MG63 (cell line): ENCODE measurements around the gene SELENOF. TPM values are rescaled to one million over a fixed set of nuclear protein-coding genes. Genes with fewer than 3 reads are reported as not detected.

Experiments used
- DNase-seq: peaks from one replicate; pipeline ENCODE4 v3.0.0-alpha.2; 2020
- H3K27me3 ChIP-seq: fragments of 250-450 bp; sonication (Bioruptor Pico); 2 replicates; pipeline ENCODE4 v1.5.1; 2020; ENCODE audit warnings: mild to moderate bottlenecking, moderate library complexity
- H3K36me3 ChIP-seq: fragments of 250-450 bp; sonication (Bioruptor Pico); 2 replicates; pipeline ENCODE4 v1.5.1; 2020; ENCODE audit warnings: mild to moderate bottlenecking, moderate library complexity
- H3K4me3 ChIP-seq: fragments of 250-450 bp; sonication (Bioruptor Pico); 2 replicates; pipeline ENCODE4 v1.5.1; 2020; ENCODE audit warnings: mild to moderate bottlenecking, moderate library complexity
- H3K9me3 ChIP-seq: fragments of 250-450 bp; sonication (Bioruptor Pico); 2 replicates; pipeline ENCODE4 v1.5.1; 2020; ENCODE audit warnings: mild to moderate bottlenecking, moderate library complexity
- total RNA-seq: library from RNA; depleted of rRNA; stranded (reverse); fragments of >200 nt; shearing (Covaris generic); gene quantifications from 2 replicates; pipeline ENCODE4 v1.2.3, GENCODE V29; 2014; ENCODE audit warnings: low replicate concordance; rRNA removed

SELENOF gene
- total RNA-seq: 202 and 203 TPM in 2 replicates

DNA sequence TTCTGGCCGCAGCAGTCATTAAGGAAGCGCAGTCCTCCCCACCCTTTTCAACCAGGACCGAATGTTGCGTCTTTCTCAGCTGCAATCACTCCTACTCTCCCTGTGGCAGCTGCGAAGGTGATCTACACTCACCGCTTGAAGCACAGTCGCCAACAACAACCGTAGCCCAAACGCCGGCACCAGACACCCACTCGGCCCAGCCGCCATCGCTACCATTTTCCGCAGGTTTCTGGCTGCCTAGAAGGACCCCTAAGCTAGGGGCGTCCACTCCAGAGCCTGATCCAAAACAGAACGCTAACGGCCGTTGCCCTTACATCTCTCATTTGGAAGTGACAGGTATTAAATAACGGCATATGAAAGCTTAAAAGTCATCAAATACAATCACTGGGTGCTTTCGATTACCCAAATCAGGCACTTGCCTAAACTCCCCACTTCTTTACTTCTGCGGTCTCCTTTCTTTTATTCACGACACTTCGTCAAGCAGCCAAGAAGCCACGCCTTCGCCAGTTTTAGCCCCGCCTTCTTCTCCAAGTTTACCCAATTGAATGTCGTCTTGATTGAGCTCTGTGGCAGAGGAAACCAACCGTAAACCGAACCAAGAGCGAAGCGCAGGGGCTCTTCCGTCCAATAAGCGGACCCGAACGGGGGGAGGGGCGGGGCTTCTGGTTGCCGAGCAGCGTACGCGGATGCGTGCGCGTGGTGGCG, at the start of gene SELENOF:
SELENOF (minus strand) TSS at position 231 of the 705 bp plus-strand sequence; CDS start at position 216, 15 bp downstream.
- DNase-seq: peak; percentile 98
- Histone ChIP-seq H3K27me3 (no peaks in the 10 kb centered on the region), H3K4me3 (peak within 1 kb of the TSS; percentile 81), H3K36me3 (peaks cover 11% of the 10 kb centered on the region), H3K9me3 (no peaks in the 10 kb centered on the region)

- no peak for DNase-seq
- Histone ChIP-seq H3K27me3 (no peaks in the 10 kb centered on the region), H3K9me3 (no peaks in the 10 kb centered on the region; the same call in 1 of the 2 replicates), H3K4me3 (no peak overlapping the region), H3K36me3 (no peaks in the 10 kb centered on the region)
These were observed 46.6 kb upstream of the SELENOF start for GRCh38 chr1:86960548-86960947.

GRCh38 chr1:86957221-86957620, 43.3 kb upstream of the SELENOF start:
- no peaks in the 10 kb centered on the region for H3K36me3 ChIP-seq
- H3K4me3 ChIP-seq: no peak overlapping the region
- DNase-seq: no peak
- no peaks in the 10 kb centered on the region; the same call in 1 of the 2 replicates for H3K9me3 ChIP-seq
- H3K27me3 ChIP-seq: no peaks in the 10 kb centered on the region

GRCh38 chr1:86956221-86956620, 42.3 kb upstream of the SELENOF start:
- H3K4me3 ChIP-seq: no peak overlapping the region
- no peaks in the 10 kb centered on the region; the same call in 1 of the 2 replicates for H3K9me3 ChIP-seq
- H3K27me3 ChIP-seq: no peaks in the 10 kb centered on the region
- no peak for DNase-seq
- no peaks in the 10 kb centered on the region for H3K36me3 ChIP-seq

DNA sequence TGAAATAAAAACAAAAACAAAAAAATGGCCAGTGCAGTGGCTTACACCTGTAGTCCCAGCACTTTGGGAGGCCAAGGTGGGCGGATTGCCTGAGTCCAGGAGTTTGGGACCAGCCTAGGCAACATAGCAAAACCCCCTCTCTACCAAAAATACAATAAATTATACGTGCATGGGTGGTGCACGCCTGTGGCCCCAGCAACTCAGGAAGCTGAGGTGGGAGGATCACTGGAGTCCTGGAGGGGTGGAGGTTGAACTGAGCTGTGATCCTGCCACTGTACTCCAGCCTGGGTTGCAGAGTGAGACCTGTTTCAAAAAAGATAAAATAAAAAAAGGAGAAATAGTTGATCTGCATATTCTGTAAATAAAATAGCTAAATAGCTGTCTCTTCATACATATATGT, 41.8 kb upstream of the SELENOF start:
- no peak for DNase-seq
- no peak overlapping the region for H3K4me3 ChIP-seq
- H3K36me3 ChIP-seq: no peaks in the 10 kb centered on the region
- H3K27me3 ChIP-seq: no peaks in the 10 kb centered on the region
- H3K9me3 ChIP-seq: no peaks in the 10 kb centered on the region; the same call in 1 of the 2 replicates

GRCh38 chr1:86953167-86953566, 39.2 kb upstream of the SELENOF start:
- Histone ChIP-seq H3K27me3 (no peaks in the 10 kb centered on the region), H3K4me3 (no peak overlapping the region), H3K36me3 (no peaks in the 10 kb centered on the region), H3K9me3 (no peaks in the 10 kb centered on the region)
- DNase-seq: no peak

DNA sequence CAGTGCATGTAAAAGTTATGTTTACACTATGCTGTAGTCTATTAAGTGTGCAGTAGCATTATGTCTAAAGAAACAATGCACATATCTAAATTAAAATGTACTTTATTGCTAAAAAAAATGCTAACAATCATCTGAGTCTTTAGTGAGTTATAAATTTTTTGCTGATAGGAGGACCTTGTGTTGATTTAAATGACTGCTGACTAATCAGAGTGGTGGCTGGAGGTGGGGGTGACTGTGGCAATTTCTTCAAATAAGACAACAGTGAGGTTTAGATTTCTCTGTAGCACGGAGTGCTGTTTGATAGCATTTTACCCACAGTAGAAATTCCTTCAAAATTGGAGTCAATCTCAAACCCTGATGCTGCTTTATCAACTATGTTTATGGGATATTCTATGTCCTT, 37.5 kb upstream of the SELENOF start:
- H3K36me3 ChIP-seq: no peaks in the 10 kb centered on the region
- no peaks in the 10 kb centered on the region for H3K27me3 ChIP-seq
- DNase-seq: no peak
- no peak overlapping the region for H3K4me3 ChIP-seq
- no peaks in the 10 kb centered on the region for H3K9me3 ChIP-seq

- H3K9me3 ChIP-seq: no peaks in the 10 kb centered on the region
- no peak overlapping the region for H3K4me3 ChIP-seq
- no peaks in the 10 kb centered on the region for H3K36me3 ChIP-seq
- no peak for DNase-seq
- no peaks in the 10 kb centered on the region for H3K27me3 ChIP-seq
These were observed 36.9 kb upstream of the SELENOF start for GRCh38 chr1:86950712-86951419.

- DNase-seq: no peak
- Histone ChIP-seq H3K36me3 (no peaks in the 10 kb centered on the region), H3K27me3 (no peaks in the 10 kb centered on the region), H3K4me3 (no peak overlapping the region), H3K9me3 (no peaks in the 10 kb centered on the region)
These were observed 34.3 kb upstream of the SELENOF start for GRCh38 chr1:86948212-86948611.

DNA sequence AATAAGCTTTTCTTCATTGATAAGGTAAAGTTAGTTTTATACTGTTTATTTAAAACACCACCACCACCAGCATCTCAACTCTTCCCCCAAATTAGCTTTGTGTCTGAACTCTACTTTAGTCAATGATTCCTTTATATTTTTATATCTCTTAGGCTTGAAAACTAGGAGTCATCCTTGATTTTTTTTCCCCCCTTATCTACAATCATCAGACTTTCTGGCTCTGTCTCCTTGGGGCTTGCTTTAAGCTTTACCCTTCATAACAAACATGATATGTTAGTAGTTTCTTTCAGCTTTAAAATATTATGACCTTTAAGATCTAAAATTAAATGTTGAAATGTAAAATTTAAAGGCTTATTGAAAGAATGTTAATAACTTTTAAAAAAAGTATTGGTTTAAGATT, 28.8 kb upstream of the SELENOF start:
- no peak overlapping the region for H3K4me3 ChIP-seq
- H3K36me3 ChIP-seq: no peaks in the 10 kb centered on the region
- no peaks in the 10 kb centered on the region for H3K27me3 ChIP-seq
- no peak for DNase-seq
- no peaks in the 10 kb centered on the region for H3K9me3 ChIP-seq

- DNase-seq: no peak
- no peak overlapping the region for H3K4me3 ChIP-seq
These were observed 28.1 kb upstream of the SELENOF start for GRCh38 chr1:86942042-86942441.

GRCh38 chr1:86940599-86940998, 26.7 kb upstream of the SELENOF start:
- H3K36me3 ChIP-seq: no peaks in the 10 kb centered on the region
- no peak overlapping the region for H3K4me3 ChIP-seq
- H3K9me3 ChIP-seq: no peaks in the 10 kb centered on the region
- DNase-seq: no peak
- no peaks in the 10 kb centered on the region for H3K27me3 ChIP-seq

More at GRCh38 chr1:86942042-86942441, 28.1 kb upstream of the SELENOF start:
- H3K36me3 ChIP-seq: no peaks in the 10 kb centered on the region
- H3K27me3 ChIP-seq: no peaks in the 10 kb centered on the region
- no peaks in the 10 kb centered on the region for H3K9me3 ChIP-seq

DNA sequence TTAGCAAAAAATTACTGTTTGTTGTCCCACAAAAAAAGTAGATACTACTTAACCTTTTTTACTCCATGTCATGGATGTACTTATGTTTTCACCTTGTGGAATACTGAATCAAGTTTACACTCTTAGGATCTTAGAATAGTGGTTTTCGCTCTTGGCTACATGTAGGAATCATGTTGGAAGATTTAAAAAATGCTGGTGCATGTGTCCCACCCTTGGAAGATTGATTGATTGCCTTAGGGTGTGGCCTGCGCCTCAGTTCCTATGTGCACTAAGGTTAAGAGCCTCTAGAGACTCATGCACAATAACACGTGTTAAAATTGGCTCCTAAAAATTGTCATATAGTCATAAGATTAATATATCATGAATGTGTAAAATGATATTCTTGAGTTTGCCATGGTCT, 25.5 kb upstream of the SELENOF start:
- Histone ChIP-seq H3K9me3 (no peaks in the 10 kb centered on the region), H3K27me3 (no peaks in the 10 kb centered on the region), H3K36me3 (no peaks in the 10 kb centered on the region), H3K4me3 (no peak overlapping the region)
- no peak for DNase-seq

- Histone ChIP-seq H3K36me3 (no peaks in the 10 kb centered on the region), H3K9me3 (no peaks in the 10 kb centered on the region), H3K4me3 (no peak overlapping the region), H3K27me3 (no peaks in the 10 kb centered on the region)
- DNase-seq: no peak
These were observed 24.9 kb upstream of the SELENOF start for GRCh38 chr1:86938855-86939254.

DNA sequence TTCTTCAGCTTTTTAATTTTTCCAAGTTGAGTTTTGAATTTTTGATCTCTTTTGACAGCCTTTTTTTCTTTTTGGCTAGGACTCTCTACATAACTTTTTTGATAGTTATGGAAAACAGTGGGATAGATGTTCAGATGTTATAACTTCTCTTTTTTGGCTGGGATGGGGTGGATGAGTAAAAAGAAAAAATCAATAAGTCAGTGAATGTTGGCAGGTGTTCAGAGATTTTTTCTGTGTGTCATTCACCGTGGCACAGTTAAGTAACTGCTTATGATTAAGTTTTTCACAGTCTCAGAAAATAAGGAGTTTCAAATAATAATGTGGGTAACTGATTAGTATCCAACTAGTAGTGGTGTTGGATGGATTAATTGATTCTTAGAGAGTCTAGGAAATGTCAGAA, 24.5 kb upstream of the SELENOF start:
- Histone ChIP-seq H3K4me3 (no peak overlapping the region), H3K36me3 (no peaks in the 10 kb centered on the region), H3K9me3 (no peaks in the 10 kb centered on the region), H3K27me3 (no peaks in the 10 kb centered on the region)
- no peak for DNase-seq

GRCh38 chr1:86933562-86934377, 19.8 kb upstream of the SELENOF start:
- DNase-seq: no peak

DNA sequence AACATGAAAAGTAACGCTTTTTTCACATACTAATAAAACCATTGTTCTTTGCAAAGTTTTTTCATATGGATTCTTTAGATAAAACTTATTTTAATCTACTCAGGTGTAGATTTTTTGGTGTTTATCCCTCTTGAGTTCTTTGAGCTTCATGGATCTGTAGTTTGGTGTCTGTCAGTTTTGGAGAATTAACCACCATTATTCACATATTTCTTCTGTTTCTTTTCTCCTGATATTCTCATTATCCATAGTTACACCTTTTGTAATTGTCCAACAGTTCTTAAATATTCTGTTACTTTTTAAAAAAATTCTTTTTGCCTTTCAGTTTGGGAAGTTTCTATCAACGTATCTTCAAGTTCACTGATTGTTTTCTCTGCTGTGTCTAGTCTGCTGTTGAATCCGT, 19.1 kb upstream of the SELENOF start:
- DNase-seq: no peak
- Histone ChIP-seq H3K9me3 (no peaks in the 10 kb centered on the region), H3K36me3 (no peaks in the 10 kb centered on the region), H3K27me3 (no peaks in the 10 kb centered on the region), H3K4me3 (no peak overlapping the region)

More at GRCh38 chr1:86933562-86934377, 19.8 kb upstream of the SELENOF start:
- H3K4me3 ChIP-seq: no peak overlapping the region
- no peaks in the 10 kb centered on the region for H3K36me3 ChIP-seq
- no peaks in the 10 kb centered on the region for H3K27me3 ChIP-seq
- no peaks in the 10 kb centered on the region for H3K9me3 ChIP-seq
